HG02759 (cell line): ENCODE data around the gene ADAMTS6.
"Not testable (repeated sequence)": the region's sequence is repeated elsewhere in the genome, so short reads cannot be mapped to it uniquely, and the experiment has no call there.

ENCODE experiments used
- ATAC-seq: cut with Tn5 transposase; IDR thresholded peaks from one replicate; pipeline ENCODE4 v1.9.1; 2021; ENCODE audit warnings: mild to moderate bottlenecking, moderate library complexity; ENCODE audit not compliant: unreplicated experiment

Gene ADAMTS6

GRCh38 chr5:65204966-65205365 lies 276.8 kb downstream of the ADAMTS6 start:
- no peak for ATAC-seq

GRCh38 chr5:65203746-65204145 lies 278.0 kb downstream of the ADAMTS6 start:
- ATAC-seq, result no peak

GRCh38 chr5:65199993-65200675 lies 281.6 kb downstream of the ADAMTS6 start:
- ATAC-seq, result no peak

GRCh38 chr5:65198456-65199120 lies 283.1 kb downstream of the ADAMTS6 start:
- no peak for ATAC-seq

- no peak for ATAC-seq
Measured at GRCh38 chr5:65197531-65198455, 283.9 kb downstream of the ADAMTS6 start.

GRCh38 chr5:65194871-65195270 lies 286.8 kb downstream of the ADAMTS6 start:
- no peak for ATAC-seq

GRCh38 chr5:65192331-65192730 lies 289.4 kb downstream of the ADAMTS6 start:
- no peak for ATAC-seq

- no peak for ATAC-seq
Measured at GRCh38 chr5:65191554-65192135, 290.1 kb downstream of the ADAMTS6 start.

- peak; percentile 76 for ATAC-seq
Measured at GRCh38 chr5:65190328-65191053, 291.2 kb downstream of the ADAMTS6 start.

- no peak for ATAC-seq
Measured at GRCh38 chr5:65186646-65187227, 295.0 kb downstream of the ADAMTS6 start.

- ATAC-seq, result no peak
Measured at GRCh38 chr5:65185468-65185867, 296.3 kb downstream of the ADAMTS6 start.

- no peak for ATAC-seq
Measured at GRCh38 chr5:65184780-65185179, 296.9 kb downstream of the ADAMTS6 start.

GRCh38 chr5:65174231-65174630 lies 307.5 kb downstream of the ADAMTS6 start:
- ATAC-seq, result not testable (repeated sequence)

GRCh38 chr5:65173130-65173525 lies 308.6 kb downstream of the ADAMTS6 start:
- no peak for ATAC-seq

GRCh38 chr5:65172486-65173129 lies 309.1 kb downstream of the ADAMTS6 start:
- peak; percentile 99 for ATAC-seq

- ATAC-seq, result no peak
Measured at GRCh38 chr5:65171645-65172044, 310.1 kb downstream of the ADAMTS6 start.

GRCh38 chr5:65163698-65164097 lies 318.0 kb downstream of the ADAMTS6 start:
- ATAC-seq, result no peak

GRCh38 chr5:65161655-65162054 lies 320.1 kb downstream of the ADAMTS6 start:
- no peak for ATAC-seq

- ATAC-seq, result no peak
Measured at GRCh38 chr5:65157906-65158603, 323.7 kb downstream of the ADAMTS6 start.
